ENCODE results near the gene TSPAN18.
A peak's percentile ranks its signal among the peaks of the same experiment; 100 is the strongest.

Gene TSPAN18

DNA sequence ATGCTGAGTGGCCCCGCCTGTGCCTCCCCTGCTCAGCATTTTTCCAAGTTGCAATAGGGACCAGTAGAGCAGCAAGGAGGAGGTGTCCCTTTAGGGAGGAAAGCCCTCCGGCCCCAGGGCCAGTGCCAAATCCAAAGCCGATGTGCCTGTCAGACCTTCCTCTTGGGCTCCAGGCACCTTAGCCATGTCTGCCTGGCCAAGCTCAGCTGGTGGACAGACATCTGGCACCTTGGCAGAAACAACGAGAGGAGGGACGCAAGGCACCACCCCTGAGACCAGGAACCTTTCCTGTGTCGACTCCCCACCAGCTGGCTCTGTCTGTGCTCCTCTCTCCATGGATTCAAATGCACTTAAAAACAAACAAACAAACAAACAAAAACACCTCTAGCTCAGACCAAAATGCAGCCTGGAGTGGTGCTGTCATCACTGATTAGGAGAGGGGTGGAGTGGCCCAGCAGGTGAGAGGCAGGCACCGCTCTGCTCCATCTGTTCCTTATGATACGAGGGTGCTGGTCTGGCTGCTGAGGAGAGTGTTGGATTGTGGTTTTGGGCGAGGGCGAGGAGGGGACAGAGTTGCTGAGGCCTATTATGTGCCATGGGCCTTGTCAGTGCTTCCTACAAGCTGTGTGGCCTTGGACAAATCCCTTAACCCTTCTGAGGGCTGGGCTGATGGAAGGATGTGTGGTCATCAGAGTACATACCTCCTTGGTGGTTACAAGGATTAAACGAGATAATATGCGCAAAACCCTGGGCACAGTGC is 177.7 kb downstream of the TSPAN18 start:
- DNase-seq, result peak; percentile 31

DNA sequence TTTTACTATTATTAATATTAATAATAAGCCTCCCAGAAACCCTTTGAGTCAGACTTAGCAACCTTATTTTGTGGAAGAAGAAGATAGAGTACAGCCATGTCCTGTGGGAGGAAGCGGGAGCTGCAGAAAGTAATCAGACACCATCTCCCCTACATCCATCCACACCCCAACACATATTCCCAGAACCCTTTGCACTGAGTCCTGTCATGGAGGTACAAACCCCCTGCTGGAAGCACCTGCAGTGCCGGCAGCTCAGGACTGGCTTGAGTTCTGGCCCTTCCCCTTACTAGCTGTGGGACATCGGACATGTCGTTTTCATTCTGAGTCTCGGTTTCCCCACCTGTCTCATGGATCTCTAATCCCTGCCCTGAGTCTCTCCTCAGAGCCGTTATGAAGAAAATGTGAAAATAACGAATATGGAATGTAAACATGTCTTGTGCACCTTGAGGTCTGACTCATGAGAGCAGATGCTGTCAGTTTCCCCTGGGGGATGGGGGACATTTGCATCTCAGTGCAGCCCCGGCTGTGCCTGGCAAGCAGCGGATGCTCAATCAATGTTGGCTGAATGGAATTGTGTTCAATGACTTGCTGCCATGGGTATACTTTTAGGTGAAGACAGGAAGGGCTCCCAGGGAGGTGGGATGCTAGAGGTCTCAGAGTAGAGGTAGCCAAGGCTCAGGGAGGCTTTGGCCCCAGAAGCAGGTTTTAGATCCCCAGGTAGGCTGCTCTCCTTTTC is 178.5 kb downstream of the TSPAN18 start:
- peak; percentile 74 for DNase-seq

DNA sequence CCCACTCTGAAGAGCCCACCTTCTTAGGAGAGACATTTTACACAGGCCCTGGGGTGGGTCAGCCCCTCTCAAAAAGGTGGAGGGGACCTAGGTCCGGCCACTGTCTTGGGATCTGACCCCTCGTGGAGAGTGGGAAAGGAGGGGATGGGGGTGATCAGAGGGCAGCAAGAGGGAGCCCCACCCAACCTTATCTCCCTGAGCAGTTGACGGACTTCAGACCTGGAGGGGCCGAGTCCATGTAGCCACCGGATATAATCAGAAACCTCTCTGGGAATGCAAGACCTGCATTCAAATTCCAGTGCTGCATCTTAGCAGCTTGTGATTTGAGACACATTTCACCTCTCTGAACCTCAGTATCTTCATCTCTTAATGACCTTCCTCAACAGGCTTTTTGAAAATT is 179.9 kb downstream of the TSPAN18 start:
- no peak for DNase-seq

DNA sequence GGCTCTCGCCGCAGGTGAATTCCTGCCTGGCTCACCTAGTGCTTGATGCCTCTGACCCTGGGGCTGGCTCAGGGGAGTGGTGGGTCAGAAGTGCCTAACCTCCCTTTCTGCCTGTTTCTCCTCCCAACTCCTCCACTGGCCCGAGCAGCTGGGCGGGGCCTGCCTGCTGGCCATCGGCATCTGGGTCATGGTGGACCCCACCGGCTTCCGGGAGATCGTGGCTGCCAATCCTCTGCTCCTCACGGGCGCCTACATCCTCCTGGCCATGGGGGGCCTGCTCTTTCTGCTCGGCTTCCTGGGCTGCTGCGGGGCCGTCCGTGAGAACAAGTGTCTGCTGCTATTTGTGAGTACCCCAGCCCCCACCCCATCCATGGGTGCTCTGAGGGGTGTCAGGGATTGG is 182.8 kb downstream of the TSPAN18 start:
- DNase-seq, result no peak

DNA sequence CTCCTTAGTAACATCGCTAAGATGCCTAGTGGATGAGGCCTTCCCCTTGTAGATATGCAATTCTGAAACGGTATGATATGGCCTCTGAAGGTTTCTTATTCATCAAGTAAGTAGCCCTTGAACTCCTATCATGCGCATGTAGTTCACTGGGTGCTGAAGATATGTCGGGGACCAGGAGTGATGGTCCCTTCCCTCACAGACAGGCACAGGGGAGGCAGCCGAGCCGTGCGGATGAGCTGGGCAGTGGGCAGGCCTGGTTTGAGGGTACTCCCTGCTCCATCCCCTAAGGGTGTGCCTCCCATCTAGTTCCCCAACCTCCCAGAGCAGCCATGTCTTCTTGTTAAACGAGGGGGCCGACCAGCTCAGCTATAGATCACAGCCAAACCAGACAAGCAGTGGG is 183.8 kb downstream of the TSPAN18 start:
- DNase-seq, result no peak

DNA sequence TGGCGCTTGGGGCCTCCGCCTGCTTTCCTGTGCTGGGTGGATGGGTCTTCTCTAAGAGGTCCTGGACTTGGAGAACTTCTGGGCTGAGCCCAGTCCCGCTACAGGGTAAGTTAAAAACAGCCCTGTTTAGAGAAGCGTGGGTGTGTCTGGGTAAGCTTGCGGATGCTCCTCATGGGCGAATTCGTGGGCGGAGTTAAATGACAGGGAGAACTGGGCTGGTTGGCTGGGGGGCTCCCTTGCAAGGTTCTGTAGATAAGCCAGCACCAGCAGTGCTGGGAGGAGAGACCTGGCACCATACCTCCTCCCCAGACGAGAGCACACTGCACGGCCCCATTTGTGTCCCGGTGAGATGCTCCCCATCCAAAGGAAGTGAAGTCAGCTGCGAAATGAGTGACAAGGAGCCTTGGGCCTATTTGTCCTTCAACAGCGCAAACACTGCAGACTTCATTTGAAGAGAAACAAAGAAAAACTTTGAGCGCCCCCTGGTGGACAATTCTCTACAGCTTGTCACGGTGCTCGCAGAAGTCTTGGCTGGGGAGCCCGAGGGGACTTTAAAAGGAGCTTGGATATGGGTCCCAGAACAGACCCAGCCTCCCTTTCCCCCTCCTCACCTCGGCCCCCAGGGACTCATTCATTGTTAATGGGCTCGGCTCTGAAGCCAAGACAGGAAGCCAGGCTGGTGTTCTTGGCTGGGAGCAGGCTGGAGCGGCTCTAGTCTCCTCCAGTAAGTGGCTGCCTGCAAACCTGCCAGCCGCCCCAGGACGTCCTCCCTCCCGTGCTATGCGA is 184.5 kb downstream of the TSPAN18 start:
- DNase-seq, result peak; percentile 87

DNA sequence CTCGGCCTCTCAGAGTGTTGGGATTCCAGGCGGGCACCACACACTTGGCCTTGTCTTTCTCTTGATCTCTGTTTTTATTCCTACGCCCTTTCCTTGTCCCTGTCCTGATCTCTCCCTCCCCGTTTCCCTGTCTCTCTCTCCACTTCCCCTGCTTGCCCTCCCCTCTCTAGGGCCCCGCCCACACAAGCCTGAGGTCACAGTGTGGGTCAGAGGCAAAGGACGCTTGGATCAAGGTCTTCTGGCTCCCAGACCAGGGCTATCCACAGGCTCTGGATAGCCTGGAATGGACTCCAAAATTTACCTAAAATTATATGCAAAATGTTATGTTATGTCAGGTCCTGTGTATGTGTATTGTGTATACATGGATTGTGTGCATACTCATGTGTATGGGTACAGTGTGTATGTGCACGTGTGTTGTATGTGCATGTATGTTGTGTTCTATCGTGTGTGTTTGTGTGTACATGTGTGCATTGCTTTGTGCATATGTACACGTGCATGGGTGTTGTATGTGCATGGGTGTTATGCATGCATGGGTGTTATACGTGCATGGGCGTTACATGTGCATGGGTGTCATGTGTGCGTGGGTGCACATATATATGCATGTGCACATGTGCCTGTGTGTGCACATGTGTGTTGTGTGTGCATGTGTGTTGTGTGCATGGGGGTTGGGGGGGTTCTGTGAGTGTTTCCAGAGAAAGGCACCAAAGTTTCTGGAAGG is 185.7 kb downstream of the TSPAN18 start:
- no peak for DNase-seq

DNA sequence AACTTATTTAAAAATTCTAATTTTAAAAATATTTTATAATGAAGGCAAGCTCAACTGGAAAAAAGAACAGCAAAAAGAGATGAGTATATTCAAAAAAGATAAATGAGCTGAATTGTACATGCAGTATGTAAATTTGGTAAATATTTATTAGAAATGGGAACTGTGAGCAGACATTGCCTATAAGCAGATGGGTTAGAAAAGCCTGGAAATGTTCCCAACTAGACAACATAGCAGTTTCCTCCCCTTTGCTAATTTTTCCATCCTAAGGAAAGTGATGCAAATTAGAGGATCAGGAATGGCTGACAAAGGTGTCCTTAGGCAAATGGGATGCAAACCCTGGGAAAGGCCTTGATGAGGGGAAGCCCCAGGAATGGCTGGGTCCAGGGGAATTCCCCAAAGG is 186.7 kb downstream of the TSPAN18 start:
- DNase-seq, result no peak

DNA sequence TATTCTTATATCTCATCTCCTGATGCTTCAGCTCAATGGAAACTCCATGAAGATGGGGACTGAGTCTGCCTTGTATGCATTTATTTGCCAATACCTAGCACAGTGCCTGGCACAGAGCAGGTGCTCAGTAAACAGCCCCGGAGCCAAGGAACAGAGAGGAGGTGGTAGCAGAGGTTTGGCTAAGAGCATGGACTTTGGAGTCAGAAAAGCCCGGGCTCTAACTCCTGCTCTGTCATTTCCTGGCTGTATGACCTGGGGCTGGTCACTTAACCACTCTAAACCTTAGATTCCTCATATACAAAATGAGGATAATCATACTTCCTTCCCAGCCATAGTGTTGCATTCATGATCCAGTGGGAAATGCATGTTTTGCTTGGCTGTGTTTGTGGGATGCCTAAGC is 187.3 kb downstream of the TSPAN18 start:
- no peak for DNase-seq

DNA sequence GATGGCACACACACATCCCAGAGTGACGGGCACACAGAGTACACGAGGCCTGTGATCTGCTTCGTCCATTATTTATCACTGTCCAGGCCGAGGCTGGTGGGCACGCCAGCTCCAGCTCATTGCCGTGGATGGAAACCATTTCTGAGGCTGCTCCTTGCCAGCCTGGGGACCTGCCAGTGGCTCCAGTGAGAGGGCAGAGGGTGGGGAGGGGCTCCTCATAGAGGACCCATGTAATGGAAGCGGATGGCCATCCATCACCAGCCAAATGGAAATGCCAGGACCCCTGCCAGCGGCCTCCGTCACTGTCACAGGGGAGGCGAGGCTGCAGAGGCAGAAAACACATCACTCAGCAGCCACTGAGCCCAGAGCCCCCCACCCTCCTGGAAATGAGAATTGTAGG is 188.2 kb downstream of the TSPAN18 start:
- no peak for DNase-seq

DNA sequence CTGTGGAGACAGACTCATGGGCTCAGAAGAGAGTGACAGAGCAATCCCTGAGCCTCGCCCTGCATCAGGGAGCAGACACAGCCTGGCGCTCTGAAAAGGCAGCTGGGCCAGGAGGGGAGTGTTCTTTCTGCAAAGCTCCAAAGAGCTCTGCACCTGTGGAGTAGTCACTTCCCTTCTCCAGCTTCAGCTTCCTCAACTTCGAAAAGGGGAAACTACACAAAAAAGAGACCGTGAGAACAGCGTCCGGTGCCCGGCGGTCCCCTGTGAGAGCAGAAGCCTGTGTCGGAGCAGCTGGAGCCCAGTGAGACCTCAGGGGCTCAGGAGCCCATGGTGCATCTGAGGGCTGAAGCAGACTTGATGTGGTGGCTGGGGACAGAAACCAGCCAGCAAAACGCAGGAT is 188.9 kb downstream of the TSPAN18 start:
- no peak for DNase-seq

DNA sequence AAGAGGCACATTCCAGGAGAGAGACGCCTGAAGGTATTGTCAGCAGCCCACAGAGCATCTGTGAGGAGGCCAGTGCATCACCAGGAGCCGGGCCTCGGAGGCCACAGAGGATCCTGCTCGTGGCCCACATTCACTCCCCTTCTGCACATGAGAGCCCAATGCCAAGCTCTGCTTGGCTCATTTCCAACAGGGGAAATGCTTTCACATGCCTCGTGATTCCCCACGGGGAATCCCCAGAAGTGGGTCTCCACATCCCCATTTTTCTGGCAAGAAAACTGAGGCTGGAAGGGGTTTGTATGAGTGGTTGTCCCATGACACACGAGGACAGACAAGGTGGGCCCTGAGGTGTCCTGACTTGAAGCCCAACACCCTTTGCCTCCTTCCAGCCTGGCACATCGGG is 189.6 kb downstream of the TSPAN18 start:
- DNase-seq, result no peak

DNA sequence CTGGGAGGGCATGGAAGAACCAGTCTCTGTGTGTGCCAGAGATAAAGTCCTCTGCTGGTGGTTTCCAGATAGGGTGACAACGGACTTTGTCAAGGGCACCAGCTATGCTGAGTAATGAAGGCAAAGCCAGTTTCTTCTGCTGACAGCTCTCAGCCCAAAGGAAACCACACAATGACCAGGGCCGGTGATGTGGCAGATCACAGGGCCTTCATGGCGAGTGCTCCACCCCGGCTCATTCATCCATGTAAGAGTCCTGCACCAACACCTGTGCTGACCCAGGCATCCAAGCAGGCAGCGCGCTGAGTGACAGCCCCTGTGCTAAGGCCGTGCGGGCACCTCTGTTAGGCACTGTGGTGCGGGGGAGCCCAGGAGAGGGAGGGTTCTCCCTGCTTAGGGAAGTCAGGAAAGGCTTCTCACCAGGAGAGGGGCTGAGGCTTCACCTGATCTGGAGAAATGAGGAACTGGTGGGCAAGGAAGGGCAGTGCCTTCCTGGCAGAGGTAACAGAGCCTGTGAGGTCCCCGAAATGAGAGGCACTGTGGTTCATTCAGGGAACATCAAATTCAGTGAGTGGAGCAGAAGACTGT is 190.1 kb downstream of the TSPAN18 start:
- DNase-seq, result no peak

DNA sequence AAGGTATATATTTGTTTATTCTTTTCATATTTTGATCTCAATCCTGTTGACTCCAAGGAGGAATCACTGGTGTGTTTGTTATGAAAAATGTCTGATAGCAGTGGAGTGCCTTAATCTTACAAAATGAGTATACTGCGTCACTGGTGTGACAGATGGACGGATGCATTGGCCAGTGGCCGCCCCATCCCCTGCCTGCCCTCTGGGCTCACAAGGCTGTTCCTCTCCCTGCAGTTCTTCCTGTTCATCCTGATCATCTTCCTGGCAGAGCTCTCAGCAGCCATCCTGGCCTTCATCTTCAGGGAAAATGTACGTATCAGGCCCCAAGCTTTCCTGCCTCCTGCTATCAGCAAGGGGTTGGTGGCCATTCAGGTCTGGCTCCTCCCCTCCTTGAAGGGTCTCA is 191.0 kb downstream of the TSPAN18 start:
- no peak for DNase-seq

DNA sequence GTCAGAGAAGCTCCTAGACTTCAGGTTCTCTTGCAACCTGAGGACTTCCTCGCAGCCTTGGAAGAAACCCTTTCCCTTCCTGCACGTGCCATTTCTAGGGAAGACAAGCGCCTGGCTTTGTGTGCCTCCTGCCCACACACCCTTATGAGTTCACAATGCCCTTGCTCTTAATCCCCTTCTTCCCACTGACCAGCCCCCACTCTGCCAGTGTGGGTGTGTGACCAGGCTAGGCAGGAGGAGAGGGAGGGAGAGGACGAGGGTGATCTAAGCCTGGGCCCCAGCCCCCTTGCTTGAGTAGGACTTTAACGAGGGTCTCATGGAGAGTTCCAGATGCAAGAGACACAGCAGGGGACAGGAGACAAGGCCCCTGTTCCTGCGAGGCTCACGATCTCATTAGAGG is 193.7 kb downstream of the TSPAN18 start:
- DNase-seq, result no peak

DNA sequence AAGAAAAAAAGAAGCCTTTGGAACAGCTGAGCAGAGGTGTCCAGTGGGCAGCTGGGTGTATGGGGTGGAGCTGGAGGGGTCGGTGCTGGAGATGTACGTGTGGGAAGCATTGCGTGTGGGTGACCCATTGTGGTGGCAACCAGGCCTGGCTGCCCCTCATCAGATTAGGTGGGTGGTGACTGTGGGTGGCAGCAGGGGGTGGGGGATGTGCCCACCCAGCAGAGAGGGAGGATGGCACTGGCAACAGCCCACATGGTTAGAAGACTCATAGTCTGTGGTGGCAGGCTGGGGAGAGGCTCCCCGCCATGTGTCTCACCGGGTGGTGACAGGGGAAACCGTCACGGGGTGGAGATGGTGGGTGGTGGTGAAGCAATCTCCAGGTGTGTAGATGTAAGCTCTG is 196.4 kb downstream of the TSPAN18 start:
- DNase-seq, result no peak

DNA sequence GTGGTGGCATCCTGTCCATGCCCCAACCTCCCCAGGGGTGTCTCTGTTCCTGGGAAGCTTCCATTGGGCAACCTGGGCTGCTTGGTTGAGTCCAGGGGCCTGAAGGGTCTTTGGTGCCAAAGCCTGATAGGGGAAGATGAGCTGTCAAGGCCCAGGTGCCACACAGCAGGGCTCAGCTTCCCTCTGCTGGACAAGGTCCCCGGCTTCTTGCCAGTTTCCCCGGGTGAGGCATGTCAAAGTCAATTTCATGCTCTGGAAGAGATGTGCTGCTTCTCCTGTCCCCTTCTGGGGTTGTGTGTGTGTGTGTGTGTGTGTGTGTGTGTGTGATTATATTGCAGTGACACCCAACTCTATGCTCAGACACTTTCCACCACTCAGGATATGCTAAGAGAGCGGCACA is 197.0 kb downstream of the TSPAN18 start:
- DNase-seq, result no peak

DNA sequence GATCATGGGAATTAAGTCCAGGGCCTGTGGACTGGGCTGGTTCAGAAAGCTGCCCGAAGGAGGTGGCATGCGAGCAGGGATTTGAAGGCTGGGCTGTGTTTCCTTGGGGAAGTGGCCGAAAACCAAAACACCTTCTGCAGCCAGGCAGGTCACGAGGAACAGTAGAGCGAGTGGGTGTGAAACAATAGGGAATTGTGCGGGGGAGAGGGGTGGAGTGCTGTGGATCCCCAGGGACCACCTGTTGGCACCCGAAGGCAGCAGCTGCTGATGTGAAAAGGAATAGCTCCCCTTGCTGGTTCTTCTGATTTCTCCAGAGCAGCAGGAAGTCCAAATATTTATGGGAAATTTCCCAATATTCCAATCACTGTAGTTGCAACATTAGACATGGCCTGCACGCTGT is 199.3 kb downstream of the TSPAN18 start:
- peak; percentile 61 for DNase-seq

DNA sequence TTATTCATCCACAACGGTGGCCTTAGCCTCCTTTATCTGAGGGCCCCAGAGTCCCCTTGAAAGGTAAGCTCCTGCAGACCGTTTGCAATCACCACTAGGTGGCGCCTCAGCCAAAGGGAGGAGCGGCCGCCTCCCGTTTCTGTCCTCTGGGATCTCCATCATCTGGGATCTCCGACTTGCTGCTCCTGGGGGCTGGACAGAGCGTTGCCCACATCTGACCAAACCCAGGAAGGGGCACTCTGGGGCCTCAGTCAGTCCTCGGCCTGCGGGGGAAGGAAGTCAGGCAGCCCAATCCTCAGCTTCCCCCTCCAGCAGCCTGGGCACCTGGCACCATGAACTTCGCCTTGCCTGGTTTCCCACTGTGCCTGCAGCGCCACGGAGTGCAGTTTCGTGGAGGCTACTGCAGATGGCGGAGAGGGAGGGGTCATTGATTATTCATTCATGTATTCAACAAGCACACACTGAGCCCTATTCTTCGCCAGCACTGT is 200.5 kb downstream of the TSPAN18 start:
- DNase-seq, result peak; percentile 80

DNA sequence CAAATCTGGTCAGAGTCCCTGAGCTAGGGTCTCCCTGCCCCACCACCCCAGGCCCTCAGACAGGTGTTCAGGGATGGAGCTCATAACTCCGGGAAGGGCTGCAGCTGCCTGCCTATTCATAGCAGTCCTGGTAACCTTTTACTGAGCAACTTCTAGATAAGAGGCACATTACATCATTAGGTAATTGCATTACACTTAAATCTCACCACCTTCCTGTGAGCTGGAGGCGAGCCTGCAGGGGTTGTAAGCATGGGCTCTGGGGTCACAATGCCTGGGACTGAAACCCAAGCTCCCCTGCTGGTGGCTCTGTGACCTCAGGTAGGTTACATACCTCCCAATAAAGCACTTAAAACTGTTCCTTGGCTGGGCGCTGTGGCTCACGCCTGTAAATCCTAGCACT is 201.4 kb downstream of the TSPAN18 start:
- no peak for DNase-seq

DNA sequence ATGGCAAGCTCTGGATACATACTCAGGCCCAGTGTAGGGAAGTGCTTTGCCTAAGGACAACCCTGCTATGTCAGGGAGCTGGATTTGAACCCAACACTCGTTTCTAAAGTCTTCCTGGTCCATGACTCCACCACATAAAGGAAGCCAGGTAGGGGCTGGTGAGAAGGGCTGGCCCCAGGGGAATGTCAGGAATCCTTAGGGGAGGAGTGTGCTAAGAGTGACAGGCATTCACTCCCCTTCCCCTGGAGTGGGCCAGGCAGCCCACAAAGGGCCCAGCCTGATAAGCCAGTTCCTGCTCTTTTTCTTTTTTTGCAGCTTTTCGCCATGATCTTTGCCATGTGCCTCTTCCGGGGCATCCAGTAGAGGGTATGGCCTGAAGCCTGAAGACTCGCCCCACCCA is 202.1 kb downstream of the TSPAN18 start:
- DNase-seq, result no peak

DNA sequence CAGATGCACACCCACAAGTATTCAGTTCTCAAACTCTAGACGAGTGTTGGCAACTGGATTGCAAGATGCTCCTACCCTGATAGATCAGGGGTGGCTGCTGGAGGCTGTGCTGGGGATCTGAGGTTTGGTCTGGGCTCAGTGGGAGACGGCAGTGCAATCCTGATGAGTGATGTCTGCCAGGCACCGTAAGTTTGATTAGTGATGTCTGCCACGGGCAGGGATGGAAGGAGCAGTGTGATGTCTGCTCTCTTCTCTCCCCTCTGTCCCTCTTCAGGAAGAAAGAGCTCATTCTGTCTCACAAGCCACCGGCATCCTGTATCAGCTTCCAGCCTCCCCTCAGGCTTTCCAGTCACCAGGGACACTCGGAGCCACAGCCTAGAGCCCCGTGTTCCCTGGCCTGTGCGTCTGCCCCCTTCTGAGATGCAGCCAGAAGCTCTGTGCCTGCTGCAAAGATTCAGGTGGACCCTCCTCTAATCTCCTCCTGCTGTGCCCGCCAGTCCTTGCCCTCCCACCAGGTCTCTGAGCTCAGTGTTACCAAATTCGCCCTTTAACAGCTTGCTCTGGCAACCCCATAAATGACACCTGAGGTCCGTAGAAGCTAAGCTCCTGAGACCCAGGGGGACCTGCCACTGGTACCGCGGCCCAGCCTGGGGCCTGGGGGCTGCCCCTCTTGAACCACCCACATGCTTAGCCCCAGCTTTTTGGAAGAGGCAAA is 204.0 kb downstream of the TSPAN18 start:
- no peak for DNase-seq
